GM21786 (cell line): ENCODE results near the gene CDK2AP2.
"Not testable (repeated sequence)": the region's sequence is repeated elsewhere in the genome, so short reads cannot be mapped to it uniquely, and the experiment has no call there.

Experiments
- ATAC-seq: cut with Tn5 transposase; IDR thresholded peaks from one replicate; pipeline ENCODE4 v1.9.1; 2021; ENCODE audit not compliant: unreplicated experiment

The CDK2AP2 gene

GRCh38 chr11:67524480-67524808 is 16.5 kb upstream of the CDK2AP2 start:
- no peak for ATAC-seq

- no peak for ATAC-seq
These were observed 15.9 kb upstream of the CDK2AP2 start for GRCh38 chr11:67523556-67524479.

- no peak for ATAC-seq
These were observed 15.0 kb upstream of the CDK2AP2 start, which contains the start of gene CABP2 for GRCh38 chr11:67522844-67523555. Gene CABP2 (minus strand): TSS chr11:67523446. CDS start chr11:67523326, 120 bp downstream.

GRCh38 chr11:67522338-67522737 is 14.4 kb upstream of the CDK2AP2 start:
- no peak for ATAC-seq

GRCh38 chr11:67521924-67522323 is 14.0 kb upstream of the CDK2AP2 start:
- ATAC-seq, result no peak

- no peak for ATAC-seq
These were observed 13.2 kb upstream of the CDK2AP2 start for GRCh38 chr11:67520856-67521824.

GRCh38 chr11:67519726-67520125 is 11.8 kb upstream of the CDK2AP2 start:
- no peak for ATAC-seq

- no peak for ATAC-seq
These were observed 10.0 kb upstream of the CDK2AP2 start for GRCh38 chr11:67517784-67518552.

GRCh38 chr11:67516806-67517205 is 8.8 kb upstream of the CDK2AP2 start:
- no peak for ATAC-seq

GRCh38 chr11:67514116-67514515 is 6.2 kb upstream of the CDK2AP2 start:
- no peak for ATAC-seq

GRCh38 chr11:67511558-67511957 is 3.6 kb upstream of the CDK2AP2 start:
- not testable (repeated sequence) for ATAC-seq

- no peak for ATAC-seq
These were observed 2.0 kb upstream of the CDK2AP2 start for GRCh38 chr11:67510023-67510345.

GRCh38 chr11:67508486-67509121 is 642 bp upstream of the CDK2AP2 start:
- peak; percentile 35 for ATAC-seq

GRCh38 chr11:67507242-67507863 is 609 bp downstream of the CDK2AP2 start:
- no peak for ATAC-seq

GRCh38 chr11:67506426-67507051 is 1.4 kb downstream of the CDK2AP2 start:
- no peak for ATAC-seq

- ATAC-seq, result peak; percentile 19
These were observed 2.2 kb downstream of the CDK2AP2 start for GRCh38 chr11:67505605-67506396.

GRCh38 chr11:67504950-67505581 is 2.9 kb downstream of the CDK2AP2 start, which contains the start of gene PITPNM1:
Gene PITPNM1 (minus strand): TSS chr11:67505363. CDS start chr11:67504180, 1,183 bp downstream.
- no peak for ATAC-seq
